Sigmoid colon (tissue), 7 donors: Measurements from ENCODE around the gene IL16. TPM values are rescaled to one million over a fixed set of nuclear protein-coding genes. Genes with fewer than 3 reads are reported as not detected.

Experiments used
- DNase-seq: peaks from one replicate; pipeline ENCODE4 v3.0.0-alpha.2; 2019
- H3K27ac ChIP-seq, 4 donors: fragments of 200-600 bp; sonication (generic); one replicate each; pipeline ENCODE4 v1.5.1; 2016 to 2019; ENCODE audit warnings: mild to moderate bottlenecking in 1 of 4
- H3K27me3 ChIP-seq, 3 donors: fragments of 200-600 bp; sonication (generic); one replicate each; pipeline ENCODE4 v1.5.1; 2019; ENCODE audit warnings: mild to moderate bottlenecking in 1 of 3
- H3K36me3 ChIP-seq, 4 donors: fragments of 200-600 bp; sonication (generic); one replicate each; pipeline ENCODE4 v1.5.1; 2016 to 2019
- H3K4me1 ChIP-seq, 4 donors: fragments of 200-600 bp; sonication (generic); one replicate each; pipeline ENCODE4 v1.5.1; 2017 to 2019
- H3K4me3 ChIP-seq, 4 donors: fragments of 200-600 bp; sonication (generic); one replicate each; pipeline ENCODE4 v1.5.1; 2017 to 2019; ENCODE audit warnings: mild to moderate bottlenecking in 2 of 4, moderate library complexity in 1 of 4
- H3K9me3 ChIP-seq, 4 donors: fragments of 200-600 bp in 3 of 4; sonication (generic) in 3 of 4; one replicate each; pipeline versions ENCODE4 v1.5.1 to v1.6.1; 2013 to 2019
- EP300 ChIP-seq, 4 donors: sonication (generic); formaldehyde crosslinking; IDR thresholded peaks; one replicate each; pipeline ENCODE4 v1.6.1; 2017; ENCODE audit warnings: antibody characterized with exemption in 4 of 4
- POLR2A ChIP-seq, 2 donors: fragments of 450-650 bp; IDR thresholded peaks; one replicate each; pipeline ENCODE4 v1.6.1; 2016; ENCODE audit warnings: antibody characterized with exemption in 2 of 2, mild to moderate bottlenecking in 2 of 2, moderate library complexity in 2 of 2
- POLR2AphosphoS5 ChIP-seq, 4 donors: sonication (generic); formaldehyde crosslinking; IDR thresholded peaks; one replicate each; pipeline ENCODE4 v1.6.1; 2017; ENCODE audit warnings: antibody characterized with exemption in 4 of 4
- WGBS, 2 donors: extraction: QIAGEN DNeasy Blood & Tissue Kit; methylation state at CpG; one replicate each; pipeline ENCODE4 v1.1.7; 2013; 5-methylcytosine and 5-hydroxymethylcytosine counted together
- intact Hi-C: fragments of 100-400 bp; cut with DNase I; formaldehyde crosslinking; loops from one replicate; pipeline ENCODE4 v1.15.1; 2023
- polyA plus RNA-seq, 3 donors: library from polyadenylated mRNA; stranded (reverse); fragments of 200-250 nt; gene quantifications; one replicate each; pipeline ENCODE4 v1.2.3, GENCODE V29; 2013
- total RNA-seq, 4 donors: library from RNA; depleted of rRNA; stranded (reverse); fragments of >200 nt; gene quantifications; one replicate each; pipeline ENCODE4 v1.1.0, GENCODE V29; 2016
- TF ChIP-seq, protein P1 (sequence below), 4 experiments: fragments of 450-650 bp in 3 of 4; fragments of 200-600 bp in 1 of 4; IDR thresholded peaks; one replicate each; pipeline ENCODE4 v1.5.1; 2016 to 2019; ENCODE audit warnings: antibody characterized with exemption in 4 of 4, mild to moderate bottlenecking in 3 of 4, moderate library complexity in 2 of 4
- donor health status: healthy with polysubstance abuse.
- donor health status: Bipolar disorder and iron deficiency.
- donor health status: healthy.

The IL16 gene
- total and polyA plus RNA-seq, 7 donors, result 3.0 to 52.8 (median 8.9) TPM

DNA sequence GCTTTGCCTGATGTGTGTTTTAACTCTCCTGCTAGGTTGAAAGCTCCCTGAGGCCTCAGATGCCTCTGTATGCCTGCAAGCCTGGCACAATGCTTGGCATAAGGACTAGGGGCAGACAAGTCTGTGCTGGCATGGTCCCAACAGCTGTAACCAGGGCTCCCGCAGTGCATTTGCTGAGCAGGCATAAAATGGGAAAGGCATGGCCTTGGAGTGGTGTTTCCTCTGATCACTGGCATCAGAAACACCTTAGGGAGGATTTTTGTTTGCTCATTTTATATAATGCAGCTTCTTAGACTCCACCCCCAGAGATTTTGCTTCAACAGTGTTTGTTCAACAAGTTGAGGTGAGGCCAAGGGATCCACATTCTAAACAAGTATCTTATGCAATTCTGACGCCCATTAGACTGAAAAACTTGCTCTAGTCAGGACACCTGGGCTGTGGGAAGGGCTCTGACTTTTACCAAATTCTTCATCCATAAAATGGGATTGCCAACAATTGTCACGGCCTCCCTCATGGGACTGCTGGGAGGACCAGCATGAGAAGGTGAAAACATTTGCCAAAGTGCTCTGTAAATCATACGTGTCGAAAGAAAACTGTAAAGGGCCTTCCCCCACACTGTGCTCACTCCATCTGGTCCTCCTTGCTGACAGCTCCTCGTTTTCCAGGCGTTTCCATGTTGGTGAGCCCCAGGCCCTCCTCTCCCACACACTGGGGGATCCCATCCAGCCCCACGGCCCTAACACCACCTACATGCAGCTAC is 84.2 kb downstream of the IL16 start:
- H3K27me3 ChIP-seq, result no peaks in the 10 kb centered on the region

DNA sequence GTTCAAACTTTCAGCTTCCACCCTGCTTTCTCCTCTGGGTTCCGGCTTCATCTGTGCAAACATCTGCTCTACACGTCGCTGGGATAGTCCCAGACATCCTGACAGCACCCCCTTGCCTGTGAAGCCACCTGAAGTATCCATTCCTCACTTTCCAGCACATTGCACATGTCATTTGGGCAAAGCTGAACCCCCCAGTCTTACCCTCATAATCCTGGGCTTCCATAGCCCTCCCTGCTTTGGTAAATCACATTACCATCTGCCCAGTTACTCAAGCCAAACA is 84.7 kb downstream of the IL16 start:
- Histone ChIP-seq H3K27me3 (no peaks in the 10 kb centered on the region), H3K27ac (no peak overlapping the region), H3K9me3 (peaks cover 0 to 4% (median 0%) of the 10 kb centered on the region in 4 donors), H3K4me3 (no peak overlapping the region), H3K36me3 (no peaks in the 10 kb centered on the region), H3K4me1 (peaks cover 0 to 16% (median 12%) of the 10 kb centered on the region in 4 donors)
- no peak for DNase-seq
- 93 to 99% methylated on average over 3 of the region's 3 CpGs for WGBS, 2 donors
- TF ChIP-seq POLR2AphosphoS5 (IDR thresholded peaks at IDR 0.05) (no peak), POLR2A (IDR thresholded peaks at IDR 0.05) (no peak), EP300 (IDR thresholded peaks at IDR 0.05) (no peak)
- TF ChIP-seq, protein P1, sequence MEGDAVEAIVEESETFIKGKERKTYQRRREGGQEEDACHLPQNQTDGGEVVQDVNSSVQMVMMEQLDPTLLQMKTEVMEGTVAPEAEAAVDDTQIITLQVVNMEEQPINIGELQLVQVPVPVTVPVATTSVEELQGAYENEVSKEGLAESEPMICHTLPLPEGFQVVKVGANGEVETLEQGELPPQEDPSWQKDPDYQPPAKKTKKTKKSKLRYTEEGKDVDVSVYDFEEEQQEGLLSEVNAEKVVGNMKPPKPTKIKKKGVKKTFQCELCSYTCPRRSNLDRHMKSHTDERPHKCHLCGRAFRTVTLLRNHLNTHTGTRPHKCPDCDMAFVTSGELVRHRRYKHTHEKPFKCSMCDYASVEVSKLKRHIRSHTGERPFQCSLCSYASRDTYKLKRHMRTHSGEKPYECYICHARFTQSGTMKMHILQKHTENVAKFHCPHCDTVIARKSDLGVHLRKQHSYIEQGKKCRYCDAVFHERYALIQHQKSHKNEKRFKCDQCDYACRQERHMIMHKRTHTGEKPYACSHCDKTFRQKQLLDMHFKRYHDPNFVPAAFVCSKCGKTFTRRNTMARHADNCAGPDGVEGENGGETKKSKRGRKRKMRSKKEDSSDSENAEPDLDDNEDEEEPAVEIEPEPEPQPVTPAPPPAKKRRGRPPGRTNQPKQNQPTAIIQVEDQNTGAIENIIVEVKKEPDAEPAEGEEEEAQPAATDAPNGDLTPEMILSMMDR (IDR thresholded peaks at IDR 0.05), result no peak
- intact Hi-C loops, result no loop called here

More for the DNA sequence above, 84.2 kb downstream of the IL16 start:
- intact Hi-C loops, result no loop called here
- 57 to 85% methylated on average over 8 of the region's 8 CpGs for WGBS, 2 donors
- H3K4me3 ChIP-seq, result no peak overlapping the region
- H3K4me1 ChIP-seq, result peaks cover 0 to 16% (median 12%) of the 10 kb centered on the region in 4 donors
- H3K9me3 ChIP-seq, result peaks cover 0 to 4% (median 0%) of the 10 kb centered on the region in 4 donors
- DNase-seq, result no peak
- TF ChIP-seq POLR2A (IDR thresholded peaks at IDR 0.05) (no peak), EP300 (IDR thresholded peaks at IDR 0.05) (no peak), POLR2AphosphoS5 (IDR thresholded peaks at IDR 0.05) (no peak)
- TF ChIP-seq, protein P1 (IDR thresholded peaks at IDR 0.05), result no peak
- no peaks in the 10 kb centered on the region for H3K36me3 ChIP-seq
- no peak overlapping the region for H3K27ac ChIP-seq

DNA sequence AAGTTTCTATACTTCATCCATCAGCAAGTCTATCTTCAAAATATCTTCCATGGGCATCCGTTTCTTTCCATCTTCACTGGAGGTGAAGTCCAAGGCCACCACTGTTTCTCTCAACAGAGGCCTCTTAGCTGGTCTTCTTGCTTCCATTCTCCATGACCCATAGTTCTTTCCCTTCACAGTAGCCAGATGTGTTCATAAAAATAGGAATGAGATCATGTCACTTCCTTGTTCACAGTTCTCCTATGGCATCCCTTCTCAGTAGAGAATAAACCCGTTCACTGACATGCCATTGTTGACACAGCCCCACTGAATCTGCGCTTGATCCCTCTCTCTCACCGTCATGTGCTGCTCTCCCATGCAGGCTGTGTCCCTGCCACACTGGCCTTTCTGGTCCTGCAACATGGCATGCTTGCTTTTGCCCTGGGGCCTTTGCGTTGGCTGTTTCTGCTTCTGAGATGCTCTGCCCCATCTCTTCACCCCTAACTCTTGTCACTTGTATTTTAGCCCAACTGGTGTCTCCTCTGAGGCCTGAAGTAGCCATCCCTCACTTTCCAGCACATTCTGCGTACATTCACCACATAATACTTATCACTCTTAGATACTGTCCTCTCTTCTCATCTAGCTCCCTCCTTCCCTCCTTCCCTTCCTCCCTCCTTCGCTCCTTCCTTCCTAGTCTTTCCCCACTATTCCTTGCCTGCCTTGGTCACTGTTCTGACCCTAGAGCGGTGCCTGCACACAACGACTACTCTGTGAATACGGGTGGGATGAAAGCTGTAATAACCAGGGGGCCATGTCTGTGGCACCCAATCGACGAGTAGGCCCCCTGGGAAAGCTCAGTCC is 85.3 kb downstream of the IL16 start:
- peaks cover 0 to 2% (median 0%) of the 10 kb centered on the region in 4 donors for H3K9me3 ChIP-seq
- no peaks in the 10 kb centered on the region for H3K36me3 ChIP-seq
- 95 to 96% methylated on average over 12 of the region's 12 CpGs for WGBS, 2 donors
- intact Hi-C loops, result no loop called here
- TF ChIP-seq, protein P1 (IDR thresholded peaks at IDR 0.05), result no peak
- TF ChIP-seq POLR2AphosphoS5 (IDR thresholded peaks at IDR 0.05) (no peak), POLR2A (IDR thresholded peaks at IDR 0.05) (no peak)
- DNase-seq, result no peak
- no peak overlapping the region for H3K27ac ChIP-seq
- H3K4me3 ChIP-seq, result no peak overlapping the region
- peaks cover 0 to 16% (median 12%) of the 10 kb centered on the region in 4 donors for H3K4me1 ChIP-seq
- H3K27me3 ChIP-seq, result no peaks in the 10 kb centered on the region

DNA sequence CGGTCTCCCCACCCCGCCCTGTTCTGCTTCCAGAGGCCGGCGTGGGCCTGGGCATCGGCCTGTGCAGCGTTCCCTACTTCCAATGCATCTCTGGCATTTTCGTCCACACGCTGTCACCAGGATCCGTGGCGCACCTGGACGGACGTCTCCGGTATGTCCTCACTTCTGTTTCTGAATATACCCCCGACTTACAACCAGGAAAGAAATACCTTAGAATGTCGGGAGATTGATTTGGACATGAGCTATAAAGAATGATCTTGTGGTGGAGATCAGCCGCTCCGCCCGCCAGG is 85.9 kb downstream of the IL16 start:
- no peak for TF ChIP-seq POLR2AphosphoS5 (IDR thresholded peaks at IDR 0.05)
- no peak for DNase-seq
- Histone ChIP-seq H3K9me3 (no peaks in the 10 kb centered on the region), H3K27ac (no peak overlapping the region), H3K27me3 (no peaks in the 10 kb centered on the region), H3K4me3 (no peak overlapping the region), H3K4me1 (peaks cover 0 to 16% (median 12%) of the 10 kb centered on the region in 4 donors), H3K36me3 (no peaks in the 10 kb centered on the region)
- 94 to 97% methylated on average over 18 of the region's 18 CpGs for WGBS, 2 donors
- intact Hi-C loops, result no loop called here

DNA sequence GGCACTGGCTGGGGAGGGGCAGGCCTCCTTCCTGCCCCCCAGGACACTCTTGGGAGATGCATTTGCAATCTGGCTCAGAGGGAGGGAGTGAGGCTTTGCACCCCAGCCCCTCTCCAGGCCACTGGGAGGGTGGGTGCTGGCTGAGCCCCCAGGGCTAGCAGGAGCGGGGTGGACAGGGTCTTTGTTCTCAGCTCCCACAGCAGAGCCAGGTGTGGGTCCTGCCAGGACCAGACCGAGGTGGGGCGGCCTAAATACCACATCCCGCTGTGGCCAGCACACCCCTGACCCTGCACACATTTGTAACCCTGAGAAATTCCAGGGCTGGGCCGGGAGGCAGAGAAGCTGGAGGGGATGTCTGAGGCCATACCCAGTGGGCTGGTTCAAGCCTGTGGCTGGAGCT is 86.2 kb downstream of the IL16 start:
- Histone ChIP-seq H3K4me1 (peaks cover 0 to 16% (median 12%) of the 10 kb centered on the region in 4 donors), H3K36me3 (no peaks in the 10 kb centered on the region), H3K27me3 (no peaks in the 10 kb centered on the region), H3K27ac (no peak overlapping the region), H3K4me3 (no peak overlapping the region), H3K9me3 (no peaks in the 10 kb centered on the region)
- no peak for DNase-seq
- no peak for TF ChIP-seq POLR2A (IDR thresholded peaks at IDR 0.05)
- no peak for TF ChIP-seq POLR2AphosphoS5 (IDR thresholded peaks at IDR 0.05)
- intact Hi-C loops, result no loop called here
- WGBS, 2 donors, result 95 to 97% methylated on average over 5 of the region's 5 CpGs
